H1 (cell line): ENCODE measurements around the gene DIABLO. TPM values are rescaled to one million over a fixed set of nuclear protein-coding genes. Genes with fewer than 3 reads are reported as not detected.

Experiments
- CTCF ChIA-PET: fragments of 300-600 bp; sonication (Branson Sonifier 250); formaldehyde crosslinking; loops from one replicate; lab custom pipeline; 2021; ENCODE audit not compliant: partially characterized antibody; lab: Charles Lee
- POLR2A ChIA-PET: fragments of 300-600 bp; sonication (Branson Sonifier 250); formaldehyde crosslinking; loops from one replicate; lab custom pipeline; 2021; ENCODE audit warnings: inconsistent platforms; ENCODE audit not compliant: partially characterized antibody; lab: Charles Lee
- DNase-seq, 2 experiments: peaks; one replicate each; pipeline versions ENCODE4 v3.0.0 to v3.0.0-alpha.2; 2010 to 2022; ENCODE audit warnings: low spot score in 2 of 2, low read depth in 1 of 2, mixed read lengths in 1 of 2
- FAIRE-seq: peaks from 2 replicates; lab custom pipeline; 2011; peaks lifted over from hg19 to GRCh38; lab: Jason Lieb, UNC
- H2AFZ ChIP-seq: 2 replicates; pipeline ENCODE4 v1.8.1; 2012; ENCODE audit warnings: low read length, inconsistent platforms
- H2AK5ac ChIP-seq: 2 replicates; pipeline ENCODE4 v1.6.1; 2013; ENCODE audit warnings: low read depth, low read length
- H2BK120ac ChIP-seq: replicated peaks from 2 replicates; pipeline ENCODE3; 2013; ENCODE audit warnings: low read depth, low read length, inconsistent platforms
- H2BK12ac ChIP-seq: 2 replicates; pipeline ENCODE4 v1.6.1; 2013; ENCODE audit warnings: low read depth, low read length
- H2BK15ac ChIP-seq: 2 replicates; pipeline ENCODE4 v1.6.1; 2013; ENCODE audit warnings: low read length
- H2BK20ac ChIP-seq: 2 replicates; pipeline ENCODE4 v1.6.1; 2013; ENCODE audit warnings: low read length
- H2BK5ac ChIP-seq: 2 replicates; pipeline ENCODE4 v1.6.1; 2013; ENCODE audit warnings: low read depth, low read length
- H3K14ac ChIP-seq: 2 replicates; pipeline ENCODE4 v1.6.1; 2013; ENCODE audit warnings: inconsistent platforms; ENCODE audit not compliant: insufficient read length
- H3K18ac ChIP-seq: 2 replicates; pipeline ENCODE4 v1.6.1; 2013; ENCODE audit warnings: low read length; ENCODE audit errors: extremely low read depth
- H3K23ac ChIP-seq: 2 replicates; pipeline ENCODE4 v1.6.1; 2013; ENCODE audit warnings: inconsistent platforms; ENCODE audit not compliant: insufficient read length
- H3K23me2 ChIP-seq: 2 replicates; pipeline ENCODE4 v1.6.1; 2013; ENCODE audit warnings: low read depth, low read length
- H3K27ac ChIP-seq: 2 replicates; pipeline ENCODE4 v1.6.1; 2011; ENCODE audit warnings: low read depth, low read length, inconsistent platforms
- H3K27me3 ChIP-seq, 4 experiments: replicated peaks in 1 of 4; 1 replicate in 1 of 4; 2 replicates in 3 of 4; pipeline versions ENCODE4 v1.6.1 to v1.8.1; 2011 to 2013; ENCODE audit warnings: low read length in 3 of 4, mild to moderate bottlenecking in 3 of 4, inconsistent platforms in 2 of 4, mixed read lengths in 2 of 4, moderate library complexity in 1 of 4; ENCODE audit not compliant: control insufficient read depth in 3 of 4, insufficient read depth in 3 of 4; ENCODE audit errors: extremely low read depth in 1 of 4
- H3K36me3 ChIP-seq, 4 experiments: 2 replicates each; pipeline versions ENCODE4 v1.6.1 to v1.8.1; 2011 to 2013; ENCODE audit warnings: mild to moderate bottlenecking in 4 of 4, low read length in 3 of 4, moderate library complexity in 2 of 4, control low read depth in 1 of 4, inconsistent platforms in 1 of 4; ENCODE audit not compliant: insufficient read depth in 4 of 4, control insufficient read depth in 2 of 4
- H3K4ac ChIP-seq: replicated peaks from 2 replicates; pipeline ENCODE3; 2013; ENCODE audit warnings: low read length, low read depth, mixed read lengths, inconsistent platforms; ENCODE audit not compliant: insufficient read length
- H3K4me1 ChIP-seq, 4 experiments: replicated peaks in 1 of 4; 1 replicate in 1 of 4; 2 replicates in 3 of 4; pipeline versions ENCODE4 v1.6.1 to v1.8.1; 2011 to 2013; ENCODE audit warnings: low read length in 3 of 4, inconsistent platforms in 2 of 4, mixed read lengths in 1 of 4; ENCODE audit not compliant: insufficient read depth in 4 of 4, control insufficient read depth in 3 of 4
- H3K4me2 ChIP-seq, 2 experiments: 2 replicates each; pipeline versions ENCODE4 v1.6.1 to v1.8.1; 2011 to 2013; ENCODE audit warnings: low read depth in 2 of 2, low read length in 2 of 2, control low read depth in 1 of 2, inconsistent platforms in 1 of 2, mild to moderate bottlenecking in 1 of 2; ENCODE audit not compliant: insufficient read depth in 1 of 2
- H3K4me3 ChIP-seq, 4 experiments: fragments of 200-600, 300-600 bp in 1 of 4; sonication (generic), shearing (Covaris generic), sonication (Bioruptor Twin) in 1 of 4; 2 replicates each; pipeline versions ENCODE4 v1.5.1 to v1.8.1; 2011 to 2016; ENCODE audit warnings: low read length in 4 of 4, low read depth in 3 of 4, control low read depth in 2 of 4, inconsistent platforms in 2 of 4, mild to moderate bottlenecking in 2 of 4, mixed read lengths in 1 of 4, moderate library complexity in 1 of 4; ENCODE audit not compliant: insufficient read depth in 2 of 4; ENCODE audit errors: extremely low read depth in 1 of 4
- H3K56ac ChIP-seq: replicated peaks from 2 replicates; pipeline ENCODE3; 2013; ENCODE audit warnings: low read depth, mild to moderate bottlenecking, mixed read lengths, low read length, inconsistent platforms; ENCODE audit not compliant: insufficient read length
- H3K79me1 ChIP-seq: 2 replicates; pipeline ENCODE4 v1.6.1; 2013; ENCODE audit warnings: low read depth, low read length, control low read depth
- H3K79me2 ChIP-seq, 2 experiments: 2 replicates each; pipeline versions ENCODE4 v1.6.1 to v1.8.1; 2012 to 2013; ENCODE audit warnings: low read length in 2 of 2, mild to moderate bottlenecking in 2 of 2, inconsistent platforms in 1 of 2; ENCODE audit not compliant: insufficient read depth in 2 of 2, control insufficient read depth in 1 of 2
- H3K9ac ChIP-seq, 4 experiments: replicated peaks in 1 of 4; 1 replicate in 1 of 4; 2 replicates in 3 of 4; pipeline versions ENCODE4 v1.6.1 to v1.8.1; 2011 to 2013; ENCODE audit warnings: low read depth in 3 of 4, low read length in 3 of 4, control low read depth in 2 of 4, mild to moderate bottlenecking in 2 of 4, moderate library complexity in 2 of 4, inconsistent platforms in 1 of 4; ENCODE audit errors: extremely low read depth in 1 of 4
- H3K9me3 ChIP-seq, 2 experiments: 2 replicates each; pipeline versions ENCODE4 v1.6.1 to v1.8.1; 2012 to 2013; ENCODE audit warnings: mild to moderate bottlenecking in 2 of 2, moderate library complexity in 2 of 2, control low read depth in 1 of 2, inconsistent platforms in 1 of 2, low read depth in 1 of 2, low read length in 1 of 2, mixed read lengths in 1 of 2; ENCODE audit not compliant: insufficient read depth in 2 of 2
- H4K20me1 ChIP-seq, 2 experiments: replicated peaks in 1 of 2; 2 replicates each; pipeline versions ENCODE3 to v1.8.1; 2011 to 2013; ENCODE audit warnings: inconsistent platforms in 2 of 2, low read length in 2 of 2, mild to moderate bottlenecking in 1 of 2; ENCODE audit not compliant: insufficient read depth in 2 of 2, control insufficient read depth in 1 of 2
- H4K5ac ChIP-seq: 2 replicates; pipeline ENCODE4 v1.6.1; 2013; ENCODE audit warnings: low read length, low read depth, mixed read lengths, inconsistent platforms; ENCODE audit not compliant: insufficient read length
- H4K8ac ChIP-seq: 2 replicates; pipeline ENCODE4 v1.8.0; 2013; ENCODE audit warnings: mild to moderate bottlenecking, moderate library complexity, low read length, inconsistent platforms; ENCODE audit not compliant: insufficient read depth; ENCODE audit errors: extremely low read depth
- H4K91ac ChIP-seq: replicated peaks from 2 replicates; pipeline ENCODE3; 2013; ENCODE audit warnings: low read length, mixed read lengths, inconsistent platforms; ENCODE audit not compliant: insufficient read length
- SIRT6 ChIP-seq: IDR thresholded peaks from one replicate; pipeline ENCODE4 v1.7.1; 2012; ENCODE audit warnings: low read length, inconsistent platforms
- SP2 ChIP-seq: IDR thresholded peaks from 2 replicates; pipeline ENCODE4 v1.6.1; 2012; ENCODE audit warnings: mild to moderate bottlenecking, low read length, inconsistent platforms
- WGBS, 2 experiments: shearing (Covaris generic) in 1 of 2; methylation state at CpG; one replicate each; pipeline versions ENCODE4 v1.1.6 to v1.1.7; 2013 to 2015; ENCODE audit warnings: low lambda C conversion rate in 2 of 2, mixed read lengths in 2 of 2, inconsistent platforms in 1 of 2, low coverage in 1 of 2, missing lambda C conversion rate in 1 of 2; ENCODE audit not compliant: insufficient replicate concordance in 2 of 2, insufficient coverage in 1 of 2, insufficient read length in 1 of 2; ENCODE audit errors: extremely low coverage in 1 of 2, missing lambda C conversion rate in 1 of 2; 5-methylcytosine and 5-hydroxymethylcytosine counted together
- polyA plus RNA-seq, 7 experiments: library from polyadenylated mRNA; depleted of rRNA in 3 of 7; stranded (reverse) in 5 of 7; unstranded in 2 of 7; fragments of >200 nt in 5 of 7; fragments of 200-250 nt in 2 of 7; gene quantifications; 1 replicate in 5 of 7; 2 replicates in 1 of 7; 4 replicates in 1 of 7; pipeline versions ENCODE4 v1.2.1 to v1.2.3, GENCODE V29; 2011 to 2013; ENCODE audit warnings: missing spikeins in 2 of 7, mixed read lengths in 2 of 7
- total RNA-seq: library from RNA; stranded (reverse); fragmentation: NEBNext Ultra II Directional; extraction: Animal tissue kit (Norgen Biotek cat#: 25700); gene quantifications from 2 replicates; pipeline ENCODE4 v1.2.1, GENCODE V29; 2021

DIABLO gene
- total and polyA plus RNA-seq, 2 of the 8 experiments (the other 6 are each of a cell fraction or from before 2014, with no cell fraction given), result 65.2 to 68.3 TPM

DNA sequence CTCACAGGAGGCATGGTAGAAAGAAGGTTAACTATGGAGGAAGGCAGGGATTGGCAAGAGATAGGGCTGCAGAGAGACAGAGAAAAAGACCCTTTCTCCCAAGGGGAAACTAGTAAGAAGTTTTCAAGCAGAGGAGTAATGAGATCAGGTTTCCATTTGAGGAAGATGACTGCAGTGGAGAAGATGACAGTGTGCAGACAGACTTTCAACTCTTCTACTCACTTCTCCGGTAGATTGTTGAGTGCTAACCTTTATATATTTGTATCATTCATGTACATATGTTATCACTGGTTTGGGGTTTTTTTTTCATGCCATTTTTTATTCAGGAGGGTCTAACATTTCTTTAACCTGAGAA lies 28.3 kb downstream of the DIABLO start:
- POLR2A ChIA-PET, result no interaction called here
- WGBS, 2 experiments, result 100% methylated on average over 1 of the region's 1 CpG; no CpG with 5 or more reads in 1 of the 2 experiments
- H2BK12ac ChIP-seq, result no peak overlapping the region
- H3K14ac ChIP-seq, result no peak overlapping the region
- H3K18ac ChIP-seq, result no peak overlapping the region
- H4K20me1 ChIP-seq, result no peaks in the 10 kb centered on the region
- H3K9ac ChIP-seq, result no peak overlapping the region
- no peak overlapping the region for H2AFZ ChIP-seq
- CTCF ChIA-PET, result no interaction called here
- no peak overlapping the region for H4K91ac ChIP-seq
- TF ChIP-seq SIRT6 (no peak), SP2 (no peak)
- no peak overlapping the region for H3K23ac ChIP-seq
- no peaks in the 10 kb centered on the region for H3K4me1 ChIP-seq
- H2BK20ac ChIP-seq, result no peak overlapping the region
- no peak overlapping the region for H4K8ac ChIP-seq
- no peaks in the 10 kb centered on the region for H3K36me3 ChIP-seq
- H3K27ac ChIP-seq, result no peak overlapping the region
- no peak overlapping the region for H2BK15ac ChIP-seq
- no peak for FAIRE-seq
- H3K9me3 ChIP-seq, result no peaks in the 10 kb centered on the region
- H3K4me2 ChIP-seq, result no peak overlapping the region
- no peak overlapping the region for H3K4me3 ChIP-seq
- H4K5ac ChIP-seq, result no peak overlapping the region
- no peaks in the 10 kb centered on the region for H3K79me1 ChIP-seq
- no peak overlapping the region for H3K4ac ChIP-seq
- no peak overlapping the region for H3K56ac ChIP-seq
- no peak overlapping the region for H2BK5ac ChIP-seq
- no peak for DNase-seq
- no peaks in the 10 kb centered on the region for H3K79me2 ChIP-seq
- peaks cover 0 to 7% (median 1%) of the 10 kb centered on the region in 4 experiments; a peak in 2 of 7 replicates for H3K27me3 ChIP-seq
- H2AK5ac ChIP-seq, result no peak overlapping the region
- H3K23me2 ChIP-seq, result no peaks in the 10 kb centered on the region
- no peak overlapping the region for H2BK120ac ChIP-seq
